HT1080 (cell line): ENCODE data around the gene TRIM44. TPM values are rescaled to one million over a fixed set of nuclear protein-coding genes. Genes with fewer than 3 reads are reported as not detected.
"Not testable (repeated sequence)": the region's sequence is repeated elsewhere in the genome, so short reads cannot be mapped to it uniquely, and the experiment has no call there.

ENCODE experiments used
- DNase-seq: peaks from one replicate; pipeline ENCODE4 v3.0.0-alpha.2; 2015; ENCODE audit warnings: low read depth
- total RNA-seq: library from RNA; depleted of rRNA; stranded (reverse); fragments of >200 nt; shearing (Covaris generic); gene quantifications from 2 replicates; pipeline ENCODE4 v1.2.3, GENCODE V29; 2014

The TRIM44 gene
- total RNA-seq, 1 experiment from 2014 or later, result 47.0 TPM

DNA sequence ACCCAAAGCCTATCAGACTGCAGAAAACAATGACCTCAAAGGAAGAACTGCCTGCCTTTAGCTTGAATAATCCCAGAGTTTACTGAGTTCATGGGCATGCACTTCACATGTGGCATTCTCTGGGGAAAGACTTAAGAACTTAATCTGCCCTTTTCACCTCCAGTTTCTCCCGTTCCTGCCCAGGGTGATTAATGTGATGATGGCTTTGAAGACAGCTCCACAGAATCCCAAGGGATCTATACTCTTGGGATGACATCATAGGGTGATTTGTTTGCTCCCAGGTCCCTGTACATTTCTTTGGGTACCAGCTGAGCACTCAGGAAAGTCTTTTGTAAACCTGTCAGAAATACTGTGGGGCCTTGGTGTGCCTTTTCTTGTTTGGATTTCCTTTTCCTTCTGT, 30.3 kb upstream of the TRIM44 start:
- DNase-seq, result peak; percentile 27

GRCh38 chr11:35633827-35634423, 28.6 kb upstream of the TRIM44 start:
- DNase-seq, result no peak

DNA sequence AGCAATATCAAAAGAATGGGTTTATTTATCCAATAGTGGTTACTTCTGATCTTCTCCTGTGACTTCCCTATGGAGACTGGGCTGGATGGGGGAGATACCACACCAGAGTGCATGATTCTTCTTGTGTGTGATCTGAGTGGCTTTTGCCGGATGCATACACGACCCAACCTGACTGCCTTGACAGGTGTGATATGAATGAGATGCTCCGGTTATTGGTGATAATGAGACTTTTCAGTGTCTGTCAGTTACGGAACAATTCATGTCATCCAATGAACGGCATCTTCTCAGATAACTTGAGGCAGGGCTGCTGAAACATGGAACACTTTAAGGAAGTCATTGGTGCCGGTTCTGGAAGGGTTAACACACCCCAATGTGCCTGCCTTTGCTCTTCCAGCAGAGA, 26.6 kb upstream of the TRIM44 start:
- DNase-seq, result no peak

GRCh38 chr11:35639591-35640179, 22.9 kb upstream of the TRIM44 start:
- no peak for DNase-seq

DNA sequence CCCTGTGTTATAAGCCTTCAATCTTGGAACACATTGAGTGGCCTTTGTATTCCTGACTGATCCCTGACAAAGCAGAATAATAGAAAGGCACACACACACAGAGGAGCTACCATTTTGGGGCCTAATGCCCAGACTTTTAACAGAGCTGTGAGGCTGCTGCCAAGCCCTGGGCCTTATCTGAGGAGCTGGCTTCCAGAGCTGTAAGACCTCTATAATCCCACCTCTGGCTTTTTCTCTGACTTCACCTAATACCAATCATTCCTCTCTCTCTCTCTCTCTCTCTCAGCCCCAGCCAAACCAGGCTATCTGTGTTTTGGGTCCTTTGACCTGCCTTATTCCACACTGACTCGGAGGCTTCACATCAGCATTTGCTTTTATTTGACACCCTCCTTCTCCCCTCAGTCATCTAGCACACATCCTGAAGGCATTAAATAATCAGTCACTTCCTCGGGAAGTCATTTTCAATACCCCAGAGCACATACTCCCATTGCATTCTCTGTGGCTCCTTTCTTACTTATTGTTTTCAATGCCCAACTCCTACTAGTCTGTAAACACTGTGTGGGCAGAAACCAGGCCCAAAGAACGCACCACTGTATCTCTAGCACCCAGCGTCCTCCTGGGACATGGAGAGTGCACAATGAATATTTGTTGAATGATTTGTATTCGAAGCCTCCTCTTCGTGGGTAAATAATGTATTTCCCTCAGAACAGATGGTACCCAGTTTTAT, 21.2 kb upstream of the TRIM44 start:
- no peak for DNase-seq

DNA sequence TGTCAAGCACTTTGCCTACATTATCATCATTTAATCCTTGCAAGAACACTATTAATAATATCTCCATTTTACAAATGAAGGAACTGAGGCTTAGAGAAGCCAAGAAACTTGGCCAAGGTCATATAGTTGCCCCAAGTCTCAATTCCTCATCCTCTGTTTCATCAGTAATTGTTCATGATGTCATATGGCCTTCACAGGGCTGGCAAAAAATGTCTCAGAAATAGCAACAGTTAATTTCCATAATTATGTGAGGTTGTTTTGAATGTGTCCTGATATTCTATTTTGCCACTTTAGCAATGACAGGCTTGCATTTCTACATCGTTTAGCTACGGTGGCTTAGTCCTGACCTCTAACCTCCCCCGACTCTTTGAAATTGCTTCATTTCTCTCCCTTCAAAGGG, 20.6 kb upstream of the TRIM44 start:
- no peak for DNase-seq

- no peak for DNase-seq
Observed at GRCh38 chr11:35647421-35648093, 15.0 kb upstream of the TRIM44 start.

DNA sequence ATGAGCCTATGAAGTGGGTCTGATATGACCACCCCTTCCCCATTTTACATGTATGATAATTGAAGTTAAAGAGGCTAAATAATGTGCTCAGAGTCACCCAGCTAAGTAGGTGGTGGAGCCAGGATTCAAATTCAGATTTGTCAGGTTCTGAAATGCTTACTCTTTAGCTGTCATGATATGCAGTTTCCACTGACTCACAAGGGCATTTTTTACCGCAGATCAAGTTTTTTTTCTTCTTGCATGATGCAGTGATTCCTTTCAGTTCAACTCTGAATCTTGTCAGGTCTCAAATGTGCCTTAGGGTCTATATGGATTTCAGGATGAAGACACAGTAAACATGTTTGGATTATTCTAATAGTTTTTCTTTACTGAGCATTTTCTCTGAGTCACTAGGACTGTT, 12.6 kb upstream of the TRIM44 start:
- peak; percentile 60 for DNase-seq

- no peak for DNase-seq
Observed at GRCh38 chr11:35650467-35650866, 12.1 kb upstream of the TRIM44 start.

DNA sequence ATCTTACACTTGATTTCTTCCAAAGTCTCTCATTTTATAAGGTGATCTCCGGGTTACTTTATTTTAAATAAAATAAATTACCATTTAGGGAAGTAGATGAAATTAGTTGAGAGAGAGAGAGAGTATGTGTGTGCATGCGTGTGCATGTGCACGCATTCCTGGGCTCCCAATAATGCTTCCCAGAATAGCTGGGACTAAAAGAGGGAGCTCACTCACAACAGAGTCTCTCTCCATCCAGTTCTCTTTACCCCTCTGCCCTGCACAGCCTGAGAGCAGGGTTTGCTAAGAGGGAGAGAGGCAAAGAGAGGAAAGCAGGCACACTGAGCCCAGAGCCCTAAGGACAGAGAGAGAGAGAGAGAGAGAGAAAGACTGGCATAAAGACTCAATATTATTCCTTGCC, 11.3 kb upstream of the TRIM44 start:
- no peak for DNase-seq

DNA sequence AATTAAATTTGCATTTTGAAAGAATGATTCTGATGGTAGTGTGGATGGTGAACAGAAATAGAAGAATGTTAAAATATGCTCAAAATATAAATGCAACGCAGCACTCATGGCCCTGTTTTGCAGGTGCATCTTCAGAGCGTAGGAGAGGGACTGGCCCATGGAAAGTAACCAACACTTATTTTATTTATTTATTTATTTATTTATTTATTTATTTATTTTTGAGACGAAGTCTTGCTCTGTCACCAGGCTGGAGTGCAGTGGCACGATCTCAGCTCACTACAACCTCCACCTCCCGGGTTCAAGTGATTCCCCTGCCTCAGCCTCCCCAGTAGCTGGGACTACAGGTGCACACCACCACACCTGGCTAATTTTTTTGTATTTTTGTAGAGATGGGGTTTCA, 9.8 kb upstream of the TRIM44 start:
- DNase-seq, result not testable (repeated sequence)

DNA sequence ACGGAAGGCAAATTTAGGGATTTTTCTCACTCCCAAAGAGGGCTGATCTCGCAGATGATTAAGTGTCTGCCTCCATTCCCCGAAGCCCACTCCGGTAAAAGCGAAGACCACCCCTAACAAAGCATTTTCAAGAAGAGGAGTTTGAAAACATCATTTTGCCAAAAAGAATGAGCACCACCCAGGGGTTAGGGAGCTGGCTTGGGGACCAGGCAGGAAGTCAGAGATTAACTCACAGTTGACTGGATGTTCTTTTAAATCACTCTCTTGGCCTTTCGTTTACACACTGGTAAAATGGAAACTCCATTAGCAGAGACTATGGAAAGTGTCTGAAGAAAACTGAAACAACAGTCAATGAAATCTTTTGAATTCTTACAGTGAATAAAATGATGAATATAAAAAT, 7.9 kb upstream of the TRIM44 start:
- no peak for DNase-seq

- no peak for DNase-seq
Observed at GRCh38 chr11:35655254-35655653, 7.3 kb upstream of the TRIM44 start.

- DNase-seq, result no peak
Observed at GRCh38 chr11:35655856-35656255, 6.7 kb upstream of the TRIM44 start.

DNA sequence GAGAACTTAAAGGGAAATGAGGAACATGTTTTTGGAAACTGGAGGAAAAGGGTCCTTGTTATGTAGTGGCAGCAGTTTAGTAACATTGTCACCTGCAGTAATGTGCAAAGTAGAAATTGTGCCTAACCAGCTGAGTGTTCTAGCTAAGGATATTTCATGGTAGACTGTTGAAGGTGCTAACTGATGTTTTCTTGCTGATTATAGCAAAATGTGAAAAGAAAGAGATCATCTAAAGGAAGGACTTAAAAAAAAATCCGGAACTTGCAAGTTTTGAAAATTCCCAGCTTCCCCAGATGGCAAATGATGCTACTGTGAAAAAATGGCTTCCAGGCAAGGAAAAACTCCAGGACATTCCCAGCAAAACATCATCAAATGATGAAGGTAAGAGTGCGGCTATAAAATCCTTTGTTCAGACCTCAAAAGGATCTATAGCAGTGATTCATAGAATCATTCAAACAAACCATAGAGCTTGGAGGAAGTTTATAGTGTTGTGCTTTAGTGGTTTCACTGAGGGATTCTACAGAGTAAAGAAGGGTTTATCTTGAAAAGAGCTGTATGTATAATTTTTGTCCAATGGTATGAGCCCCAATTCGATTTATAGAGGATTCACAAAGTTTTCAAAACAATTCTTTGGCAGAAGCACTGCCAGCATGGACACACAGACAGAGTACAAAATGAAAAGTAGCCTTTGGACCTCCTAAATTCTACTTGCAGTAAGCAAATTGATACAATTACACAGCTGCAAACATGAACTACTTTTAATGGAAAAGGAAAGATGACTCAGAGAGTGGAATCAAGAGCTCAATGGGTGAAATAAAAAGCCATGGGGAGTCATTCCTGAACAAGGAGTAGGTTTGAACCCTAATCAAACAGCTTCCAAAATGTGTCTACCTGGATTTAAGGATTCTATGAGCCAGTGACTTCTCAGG, 4.3 kb upstream of the TRIM44 start:
- peak; percentile 54 for DNase-seq

DNA sequence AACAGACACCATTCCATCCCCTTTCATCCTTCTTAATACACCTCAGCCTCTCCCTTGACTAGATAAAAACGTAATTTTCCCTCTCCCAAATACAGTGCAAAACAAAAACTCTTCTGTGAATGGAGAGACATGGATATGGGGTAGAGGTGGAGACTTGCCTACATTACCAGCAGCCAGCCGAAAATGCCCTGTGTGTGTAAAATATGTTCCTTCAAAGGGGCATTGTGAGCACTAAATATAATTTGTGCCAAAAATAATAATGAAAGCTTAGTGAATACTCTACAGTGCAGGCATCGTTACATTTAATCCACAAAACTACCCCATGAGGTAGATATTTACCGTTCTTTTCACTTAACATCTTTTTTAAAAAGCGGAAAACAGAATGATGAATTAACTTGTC, 1.0 kb upstream of the TRIM44 start:
- no peak for DNase-seq

GRCh38 chr11:35662061-35662648, 420 bp upstream of the TRIM44 start:
- no peak for DNase-seq

- DNase-seq, result no peak
Observed at GRCh38 chr11:35663408-35663702, 780 bp downstream of the TRIM44 start.

- no peak for DNase-seq
Observed at GRCh38 chr11:35664977-35665441, 2.4 kb downstream of the TRIM44 start.

DNA sequence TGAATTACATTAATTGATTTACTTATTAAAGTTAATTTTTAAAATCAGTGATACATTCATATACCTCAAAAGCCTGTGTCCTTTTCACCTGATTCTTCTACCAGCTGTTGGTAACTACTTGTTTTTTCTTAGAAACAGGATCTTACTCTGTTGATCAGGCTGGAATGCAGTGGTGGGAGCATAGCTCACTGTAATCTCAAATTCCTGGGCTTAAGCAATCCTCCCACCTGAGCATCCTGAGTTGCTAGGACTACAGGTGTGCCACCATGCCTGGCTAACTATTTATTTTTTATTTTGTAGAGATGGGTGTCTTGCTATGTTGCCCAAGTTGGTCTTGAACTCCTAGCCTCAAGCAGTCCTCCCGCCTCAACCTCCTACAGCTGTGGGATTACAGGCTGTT, 4.7 kb downstream of the TRIM44 start:
- no peak for DNase-seq

- DNase-seq, result not testable (repeated sequence)
Observed at GRCh38 chr11:35668350-35668749, 5.8 kb downstream of the TRIM44 start.
